DOHH2 (cell line): ENCODE results near the gene FBXO38.

ENCODE experiments used
- H3F3A ChIP-seq: fragments of 200-600 bp; sonication (generic), shearing (Covaris generic); 2 replicates; pipeline ENCODE4 v1.6.0; 2016; ENCODE audit warnings: antibody characterized with exemption, mild to moderate bottlenecking; ENCODE audit not compliant: control insufficient read depth, insufficient read depth
- H3K27ac ChIP-seq: fragments of 200-600 bp; sonication (generic); 2 replicates; pipeline ENCODE4 v1.5.1; 2014; ENCODE audit warnings: low read depth, mild to moderate bottlenecking, low read length, moderate library complexity
- H3K27me3 ChIP-seq: fragments of 200-600 bp; sonication (generic); 2 replicates; pipeline ENCODE4 v1.6.1; 2014; ENCODE audit warnings: mild to moderate bottlenecking, low read length, mixed read lengths; ENCODE audit not compliant: control insufficient read depth
- H3K36me3 ChIP-seq: fragments of 200-600 bp; sonication (generic); 2 replicates; pipeline ENCODE4 v1.6.1; 2014; ENCODE audit warnings: mild to moderate bottlenecking, low read length, moderate library complexity, mixed read lengths; ENCODE audit not compliant: control insufficient read depth
- H3K4me1 ChIP-seq: fragments of 200-600 bp; sonication (generic); 2 replicates; pipeline ENCODE4 v1.6.1; 2014; ENCODE audit warnings: mild to moderate bottlenecking, low read length, mixed read lengths; ENCODE audit not compliant: control insufficient read depth
- H3K4me2 ChIP-seq: fragments of 200-600 bp; sonication (generic); 2 replicates; pipeline ENCODE4 v1.6.0; 2014; ENCODE audit warnings: mild to moderate bottlenecking, low read length, moderate library complexity
- H3K4me3 ChIP-seq: fragments of 200-600 bp; sonication (generic); 2 replicates; pipeline ENCODE4 v1.5.1; 2014; ENCODE audit warnings: mild to moderate bottlenecking, low read length, mixed read lengths
- H3K79me2 ChIP-seq: fragments of 200-600 bp; sonication (generic); 2 replicates; pipeline ENCODE4 v1.6.1; 2014; ENCODE audit warnings: mild to moderate bottlenecking, low read length, mixed read lengths; ENCODE audit not compliant: control insufficient read depth
- H3K9me2 ChIP-seq: fragments of 200-600 bp; sonication (generic); replicated peaks from 2 replicates; pipeline ENCODE4 v1.6.1; 2014; ENCODE audit warnings: mild to moderate bottlenecking, low read length, mixed read lengths; ENCODE audit not compliant: control insufficient read depth
- H3K9me3 ChIP-seq: fragments of 200-600 bp; sonication (generic); 2 replicates; pipeline ENCODE4 v1.6.1; 2014; ENCODE audit warnings: antibody characterized with exemption, low read length, mixed read lengths; ENCODE audit not compliant: control insufficient read depth, insufficient read depth
- H4K20me1 ChIP-seq: fragments of 200-600 bp; sonication (generic); 2 replicates; pipeline ENCODE4 v1.6.0; 2014; ENCODE audit warnings: low read depth, mild to moderate bottlenecking, antibody characterized with exemption, low read length, moderate library complexity; ENCODE audit not compliant: control insufficient read depth, insufficient read depth
- EZH2phosphoT487 ChIP-seq: fragments of 200-600 bp; sonication (generic); IDR thresholded peaks from 2 replicates; pipeline ENCODE4 v1.6.1; 2017; ENCODE audit warnings: borderline replicate concordance, mild to moderate bottlenecking, antibody characterized with exemption, low read length, moderate library complexity, mixed read lengths
- TF ChIP-seq, protein P1 (sequence below): fragments of 200-600 bp; sonication (generic); IDR thresholded peaks from one replicate; pipeline ENCODE4 v1.5.1; 2014; ENCODE audit warnings: antibody characterized with exemption, mild to moderate bottlenecking, low read depth, low read length; ENCODE audit not compliant: poor library complexity, severe bottlenecking

The FBXO38 gene

GRCh38 chr5:148491015-148491792, 107.4 kb downstream of the FBXO38 start:
- no peak overlapping the region for H3K27ac ChIP-seq
- H3K27me3 ChIP-seq, result peaks cover 3% of the 10 kb centered on the region; the same call in 1 of the 2 replicates
- no peaks in the 10 kb centered on the region for H3K4me1 ChIP-seq
- no peaks in the 10 kb centered on the region for H4K20me1 ChIP-seq
- no peak overlapping the region for H3K4me2 ChIP-seq
- H3K4me3 ChIP-seq, result no peak overlapping the region
- no peaks in the 10 kb centered on the region for H3K36me3 ChIP-seq
- no peaks in the 10 kb centered on the region for H3F3A ChIP-seq
- H3K9me2 ChIP-seq, result no peaks in the 10 kb centered on the region
- no peak for TF ChIP-seq EZH2phosphoT487
- TF ChIP-seq, protein P1, sequence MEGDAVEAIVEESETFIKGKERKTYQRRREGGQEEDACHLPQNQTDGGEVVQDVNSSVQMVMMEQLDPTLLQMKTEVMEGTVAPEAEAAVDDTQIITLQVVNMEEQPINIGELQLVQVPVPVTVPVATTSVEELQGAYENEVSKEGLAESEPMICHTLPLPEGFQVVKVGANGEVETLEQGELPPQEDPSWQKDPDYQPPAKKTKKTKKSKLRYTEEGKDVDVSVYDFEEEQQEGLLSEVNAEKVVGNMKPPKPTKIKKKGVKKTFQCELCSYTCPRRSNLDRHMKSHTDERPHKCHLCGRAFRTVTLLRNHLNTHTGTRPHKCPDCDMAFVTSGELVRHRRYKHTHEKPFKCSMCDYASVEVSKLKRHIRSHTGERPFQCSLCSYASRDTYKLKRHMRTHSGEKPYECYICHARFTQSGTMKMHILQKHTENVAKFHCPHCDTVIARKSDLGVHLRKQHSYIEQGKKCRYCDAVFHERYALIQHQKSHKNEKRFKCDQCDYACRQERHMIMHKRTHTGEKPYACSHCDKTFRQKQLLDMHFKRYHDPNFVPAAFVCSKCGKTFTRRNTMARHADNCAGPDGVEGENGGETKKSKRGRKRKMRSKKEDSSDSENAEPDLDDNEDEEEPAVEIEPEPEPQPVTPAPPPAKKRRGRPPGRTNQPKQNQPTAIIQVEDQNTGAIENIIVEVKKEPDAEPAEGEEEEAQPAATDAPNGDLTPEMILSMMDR, result no peak
- H3K79me2 ChIP-seq, result no peaks in the 10 kb centered on the region
- H3K9me3 ChIP-seq, result no peaks in the 10 kb centered on the region

DNA sequence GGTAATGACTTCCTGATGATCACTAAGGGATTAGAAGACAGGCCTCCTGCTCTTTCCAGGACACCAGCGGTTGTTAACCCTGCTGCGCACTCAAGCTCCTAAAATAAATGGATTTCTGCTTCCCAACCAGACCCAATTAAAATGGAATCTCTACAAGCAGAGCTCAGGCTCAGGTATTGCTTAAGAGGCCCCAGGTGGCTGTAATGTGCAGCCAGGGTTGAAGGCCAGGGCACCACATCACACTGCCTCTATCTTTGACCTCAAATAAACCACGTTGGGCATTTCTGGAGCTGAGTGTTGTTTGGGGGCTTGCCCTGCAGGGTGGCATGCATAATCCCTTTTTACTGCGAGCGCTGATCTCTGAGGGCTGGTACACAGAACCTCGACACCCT, 108.0 kb downstream of the FBXO38 start:
- Histone ChIP-seq H3K4me3 (no peak overlapping the region), H3K4me2 (no peak overlapping the region), H3K9me3 (no peaks in the 10 kb centered on the region), H3K36me3 (no peaks in the 10 kb centered on the region), H3K4me1 (no peaks in the 10 kb centered on the region), H3K27me3 (peaks cover 3% of the 10 kb centered on the region; the same call in 1 of the 2 replicates), H3K79me2 (no peaks in the 10 kb centered on the region), H3K9me2 (no peaks in the 10 kb centered on the region), H4K20me1 (no peaks in the 10 kb centered on the region), H3K27ac (no peak overlapping the region), H3F3A (no peaks in the 10 kb centered on the region)
- TF ChIP-seq, protein P1, result no peak
- TF ChIP-seq EZH2phosphoT487, result no peak

DNA sequence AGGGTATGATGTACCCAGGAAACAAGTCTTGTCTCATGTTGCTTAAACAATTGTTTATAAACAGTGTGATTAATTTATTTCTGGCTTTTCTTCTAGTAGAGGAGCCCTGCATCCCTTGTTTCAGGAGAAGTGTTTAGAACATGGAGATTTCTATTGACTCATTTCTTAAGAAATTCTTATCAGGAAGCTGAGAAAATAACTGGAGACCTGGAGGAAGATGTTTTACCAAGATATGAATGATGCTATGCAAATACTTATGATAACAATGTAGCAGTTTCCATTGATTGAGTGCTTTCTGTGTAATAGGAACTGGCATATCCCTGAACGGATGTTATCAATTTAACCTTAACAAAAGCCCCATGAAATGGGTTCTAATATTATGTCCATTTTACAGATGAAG, 108.6 kb downstream of the FBXO38 start:
- H3K27ac ChIP-seq, result no peak overlapping the region
- no peaks in the 10 kb centered on the region for H3K36me3 ChIP-seq
- no peaks in the 10 kb centered on the region for H3K9me3 ChIP-seq
- peaks cover 3% of the 10 kb centered on the region; the same call in 1 of the 2 replicates for H3K27me3 ChIP-seq
- no peaks in the 10 kb centered on the region for H3K4me1 ChIP-seq
- H4K20me1 ChIP-seq, result no peaks in the 10 kb centered on the region
- no peaks in the 10 kb centered on the region for H3K79me2 ChIP-seq
- TF ChIP-seq, protein P1, result no peak
- no peak for TF ChIP-seq EZH2phosphoT487
- H3K9me2 ChIP-seq, result no peaks in the 10 kb centered on the region
- H3K4me2 ChIP-seq, result no peak overlapping the region
- no peak overlapping the region for H3K4me3 ChIP-seq
- H3F3A ChIP-seq, result no peaks in the 10 kb centered on the region
